Vagina (tissue), 2 donors: ENCODE data around the gene SLC39A10.

Source experiments
- CTCF ChIP-seq, 3 experiments: fragments of 450-650 bp in 2 of 3; fragments of 200-600 bp in 1 of 3; sonication (generic) in 1 of 3; IDR thresholded peaks; one replicate each; pipeline ENCODE4 v1.5.1; 2017 to 2019; ENCODE audit warnings: antibody characterized with exemption in 3 of 3, mild to moderate bottlenecking in 2 of 3, moderate library complexity in 2 of 3
- POLR2A ChIP-seq, 2 donors: fragments of 450-650 bp; IDR thresholded peaks; one replicate each; pipeline ENCODE4 v1.6.1; 2017; ENCODE audit warnings: antibody characterized with exemption in 2 of 2, mild to moderate bottlenecking in 2 of 2, moderate library complexity in 2 of 2
- POLR2AphosphoS5 ChIP-seq, 2 donors: sonication (generic); formaldehyde crosslinking; IDR thresholded peaks; one replicate each; pipeline ENCODE4 v1.9.0; 2017; ENCODE audit warnings: antibody characterized with exemption in 2 of 2, mild to moderate bottlenecking in 2 of 2, low read depth in 1 of 2; ENCODE audit not compliant: insufficient read depth in 1 of 2

- TF ChIP-seq CTCF (IDR thresholded peaks at IDR 0.05), result no peak
- no peak for TF ChIP-seq POLR2AphosphoS5 (IDR thresholded peaks at IDR 0.05; ENCODE audit: insufficient read depth in 1 of 2, low read depth in 1 of 2)
- TF ChIP-seq POLR2A (IDR thresholded peaks at IDR 0.05), result no peak
Observed at GRCh38 chr2:195687320-195688086, 30.5 kb downstream of the SLC39A10 start.
